Psoas muscle (tissue), 8 donors: ENCODE measurements around the gene FDCSP. TPM values are rescaled to one million over a fixed set of nuclear protein-coding genes. Genes with fewer than 3 reads are reported as not detected.
"Not testable (repeated sequence)": the region's sequence is repeated elsewhere in the genome, so short reads cannot be mapped to it uniquely, and the experiment has no call there.

Source experiments
- ATAC-seq, 4 donors: fragments of 200-7000 bp; cut with Tn5 transposase; one replicate each; pipeline ENCODE4 v1.9.1; 2020; ENCODE audit warnings: moderate library complexity in 3 of 4, mild to moderate bottlenecking in 2 of 4
- DNase-seq, 2 donors: peaks; one replicate each; pipeline ENCODE4 v3.0.0-alpha.2; 2020
- H3K27ac ChIP-seq: fragments of 200-600 bp; one replicate; pipeline ENCODE4 v1.8.0; 2022
- H3K27me3 ChIP-seq, 3 donors: fragments of 200-600 bp in 1 of 3; one replicate each; pipeline versions ENCODE4 v1.6.1 to v1.8.0; 2013 to 2022; ENCODE audit warnings: low read length in 2 of 3, mild to moderate bottlenecking in 2 of 3, moderate library complexity in 1 of 3; ENCODE audit not compliant: insufficient read depth in 3 of 3
- H3K36me3 ChIP-seq, 2 donors: fragments of 200-600 bp in 1 of 2; one replicate each; pipeline versions ENCODE4 v1.6.1 to v1.8.0; 2013 to 2022; ENCODE audit warnings: low read depth in 1 of 2, mild to moderate bottlenecking in 1 of 2, moderate library complexity in 1 of 2; ENCODE audit not compliant: insufficient read depth in 1 of 2
- H3K4me1 ChIP-seq: fragments of 200-600 bp; one replicate; pipeline ENCODE4 v1.8.0; 2022
- H3K4me3 ChIP-seq: fragments of 200-600 bp; one replicate; pipeline ENCODE4 v1.8.0; 2022; ENCODE audit warnings: mild to moderate bottlenecking
- H3K9me3 ChIP-seq: fragments of 200-600 bp; one replicate; pipeline ENCODE4 v1.8.0; 2022
- whole genome bisulfite sequencing, 3 donors: extraction: QIAGEN DNeasy Blood & Tissue Kit; methylation state at CpG; one replicate each; pipeline versions ENCODE4 v1.1.6 to v1.1.7; 2013; 5-methylcytosine and 5-hydroxymethylcytosine counted together
- intact Hi-C, 2 donors: fragments of 100-400 bp; cut with DNase I; formaldehyde crosslinking; loops; one replicate each; pipeline versions ENCODE4 v1.11.0 to v1.14.2; 2022
- polyA plus RNA-seq, 3 donors: library from polyadenylated mRNA; stranded (reverse); fragments of 200-250 nt; gene quantifications; one replicate each; pipeline ENCODE4 v1.2.3, GENCODE V29; 2013
- total RNA-seq, 4 donors: library from RNA; stranded (reverse); fragmentation: NEBNext Ultra II Directional in 2 of 4; extraction: Animal tissue kit (Norgen Biotek cat#: 25700) in 2 of 4; gene quantifications; one replicate each; pipeline versions ENCODE4 v1.2.1 to v1.2.4, GENCODE V29; 2021 to 2023
- TF ChIP-seq, protein P1 (sequence below): fragments of 200-600 bp; IDR thresholded peaks from one replicate; pipeline ENCODE4 v1.8.0; 2022; ENCODE audit warnings: antibody characterized with exemption
- donor health status: healthy with polysubstance abuse.
- donor health status: DM: no; HTN: no; CAD: no; lungs with moderate emphysema.
- donor health status: Bipolar disorder and iron deficiency.
- donor health status: healthy.
- donor health status: DM: yes; HTN: yes; CAD: no.
- donor health status: DM: no; HTN: no; CAD: no.
- donor health status: DM: no; HTN: no; CAD: no.
- donor health status: DM: yes; HTN: yes; CAD: no.

The FDCSP gene
- total and polyA plus RNA-seq, 7 donors: not detected

DNA sequence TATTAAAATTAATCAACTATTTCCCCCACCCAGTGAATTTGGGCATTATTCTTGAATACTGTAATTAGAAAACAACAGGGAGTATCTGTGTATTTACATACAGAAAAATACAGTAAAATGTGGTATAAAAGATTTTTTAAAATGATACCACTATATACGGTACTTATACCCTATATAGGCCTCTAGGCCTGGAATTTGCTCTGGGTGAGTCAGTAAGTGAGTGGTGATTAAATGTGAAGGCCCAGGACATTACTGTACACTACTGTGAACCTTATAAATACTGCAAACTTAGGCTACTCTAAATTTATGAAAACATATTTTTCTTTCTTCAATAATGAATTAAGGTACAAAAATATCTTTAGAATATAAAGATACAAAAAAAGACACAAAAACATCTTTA is 10.2 kb downstream of the FDCSP start:
- DNase-seq (no peak), ATAC-seq (no peak)
- Histone ChIP-seq H3K36me3 (no peaks in the 10 kb centered on the region), H3K9me3 (no peaks in the 10 kb centered on the region), H3K4me3 (no peak overlapping the region), H3K27ac (no peak overlapping the region), H3K4me1 (no peaks in the 10 kb centered on the region), H3K27me3 (no peaks in the 10 kb centered on the region)
- intact Hi-C loops: no loop called here
- TF ChIP-seq, protein P1, sequence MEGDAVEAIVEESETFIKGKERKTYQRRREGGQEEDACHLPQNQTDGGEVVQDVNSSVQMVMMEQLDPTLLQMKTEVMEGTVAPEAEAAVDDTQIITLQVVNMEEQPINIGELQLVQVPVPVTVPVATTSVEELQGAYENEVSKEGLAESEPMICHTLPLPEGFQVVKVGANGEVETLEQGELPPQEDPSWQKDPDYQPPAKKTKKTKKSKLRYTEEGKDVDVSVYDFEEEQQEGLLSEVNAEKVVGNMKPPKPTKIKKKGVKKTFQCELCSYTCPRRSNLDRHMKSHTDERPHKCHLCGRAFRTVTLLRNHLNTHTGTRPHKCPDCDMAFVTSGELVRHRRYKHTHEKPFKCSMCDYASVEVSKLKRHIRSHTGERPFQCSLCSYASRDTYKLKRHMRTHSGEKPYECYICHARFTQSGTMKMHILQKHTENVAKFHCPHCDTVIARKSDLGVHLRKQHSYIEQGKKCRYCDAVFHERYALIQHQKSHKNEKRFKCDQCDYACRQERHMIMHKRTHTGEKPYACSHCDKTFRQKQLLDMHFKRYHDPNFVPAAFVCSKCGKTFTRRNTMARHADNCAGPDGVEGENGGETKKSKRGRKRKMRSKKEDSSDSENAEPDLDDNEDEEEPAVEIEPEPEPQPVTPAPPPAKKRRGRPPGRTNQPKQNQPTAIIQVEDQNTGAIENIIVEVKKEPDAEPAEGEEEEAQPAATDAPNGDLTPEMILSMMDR: no peak
- 36 to 83% (median 72%) methylated on average over 1 of the region's 1 CpG for WGBS, 3 donors

DNA sequence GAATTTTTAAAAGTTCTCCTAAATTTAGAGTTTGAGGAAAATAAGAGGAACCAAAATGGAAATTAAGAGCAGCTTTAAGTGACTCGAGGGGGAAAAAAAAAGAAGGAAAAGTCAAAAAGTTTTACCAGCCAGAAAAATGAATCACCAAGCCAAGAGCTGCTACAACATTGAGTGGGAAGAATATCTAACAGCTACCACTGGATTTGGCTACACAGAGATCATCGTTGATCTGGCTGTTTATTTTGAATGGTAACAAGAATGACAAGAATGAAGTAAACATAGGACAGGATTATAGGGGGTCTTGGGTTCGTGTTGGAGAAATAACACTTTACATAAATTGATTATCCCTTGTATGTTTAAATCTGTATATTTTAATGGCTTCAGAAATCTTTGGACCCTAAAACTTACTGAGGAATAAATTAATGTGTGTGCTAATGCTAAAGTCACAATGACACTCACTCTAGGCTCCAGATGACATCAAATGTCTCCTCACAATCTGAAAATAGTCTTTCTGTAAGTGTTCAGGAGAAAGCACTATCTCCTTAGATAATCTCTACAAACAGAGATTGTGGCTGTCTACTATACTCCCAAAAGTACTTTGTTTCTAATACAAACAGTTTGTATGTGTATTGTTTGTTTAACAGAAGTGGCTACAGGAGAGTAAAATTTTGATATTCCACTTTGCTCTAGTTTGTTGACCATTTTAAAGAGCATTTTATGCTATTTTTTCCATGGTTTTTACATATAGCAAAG is 13.4 kb downstream of the FDCSP start:
- intact Hi-C loops: no loop called here
- WGBS, 3 donors: 43 to 51% (median 46%) methylated on average over 3 of the region's 3 CpGs
- Histone ChIP-seq H3K36me3 (no peaks in the 10 kb centered on the region), H3K27ac (no peak overlapping the region), H3K4me1 (no peaks in the 10 kb centered on the region), H3K4me3 (no peak overlapping the region), H3K27me3 (no peaks in the 10 kb centered on the region), H3K9me3 (no peaks in the 10 kb centered on the region)
- ATAC-seq (no peak), DNase-seq (no peak)
- TF ChIP-seq, protein P1: no peak

DNA sequence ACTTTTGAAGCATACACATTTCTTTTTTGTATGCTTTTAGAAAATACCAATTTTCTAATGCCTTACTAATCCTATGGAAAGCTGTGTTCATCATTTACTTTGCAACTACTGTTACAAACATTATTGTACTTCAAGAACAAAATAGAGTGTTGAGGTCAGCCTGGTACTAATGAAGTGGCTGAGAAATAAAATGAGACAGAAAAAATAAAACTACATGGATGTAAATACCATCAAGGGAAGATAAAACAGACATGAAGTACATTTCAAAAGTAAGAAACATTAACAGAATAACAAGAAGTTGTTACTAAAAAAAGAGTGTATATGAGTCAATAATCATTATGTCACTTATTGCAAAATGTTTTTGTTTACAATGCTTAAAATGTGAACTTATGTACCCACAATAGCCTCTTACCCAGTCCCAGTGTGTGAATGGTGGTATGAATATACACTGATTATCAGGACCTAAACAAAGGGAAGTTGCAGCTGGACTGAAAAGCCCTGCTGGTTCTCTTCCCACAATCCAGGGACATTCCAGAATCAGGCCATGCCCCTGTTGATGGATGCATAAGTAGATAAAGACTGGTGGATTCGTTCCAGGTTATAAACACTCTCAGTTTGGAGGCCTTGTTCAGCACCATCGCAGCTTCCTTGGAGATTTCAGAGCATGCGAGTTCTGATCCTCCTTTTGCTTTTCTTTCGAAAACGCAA is 14.1 kb downstream of the FDCSP start:
- H3K4me3 ChIP-seq: no peak overlapping the region
- intact Hi-C loops: no loop called here
- H3K9me3 ChIP-seq: no peaks in the 10 kb centered on the region
- WGBS, 3 donors: 55 to 65% (median 64%) methylated on average over 5 of the region's 5 CpGs
- no peaks in the 10 kb centered on the region for H3K4me1 ChIP-seq
- no peak for DNase-seq
- ATAC-seq: no peak
- no peaks in the 10 kb centered on the region for H3K36me3 ChIP-seq
- no peaks in the 10 kb centered on the region for H3K27me3 ChIP-seq
- H3K27ac ChIP-seq: no peak overlapping the region
- TF ChIP-seq, protein P1: no peak

DNA sequence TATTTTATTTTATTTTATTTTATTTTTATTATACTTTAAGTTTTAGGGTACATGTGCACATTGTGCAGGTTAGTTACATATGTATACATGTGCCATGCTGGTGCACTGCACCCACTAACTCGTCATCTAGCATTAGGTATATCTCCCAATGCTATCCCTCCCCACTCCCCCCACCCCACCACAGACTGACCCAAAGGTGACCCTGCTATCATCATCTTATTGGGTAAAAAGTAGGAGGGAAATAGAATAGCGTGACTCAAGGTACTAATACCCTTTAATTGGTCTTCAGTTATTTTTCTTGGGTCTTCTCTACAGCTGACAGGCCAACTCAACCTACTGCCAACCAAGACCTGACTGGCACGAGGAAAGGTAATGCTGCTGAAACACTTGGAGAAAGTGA is 16.4 kb downstream of the FDCSP start, which contains the start of gene CSN3:
TSS of gene CSN3 (plus strand) at position 301 of the 400 bp plus-strand sequence. CDS start 2,223 bp downstream, outside the sequence.
- H3K27me3 ChIP-seq, H3K4me1 ChIP-seq, H3K27ac ChIP-seq, H3K36me3 ChIP-seq, H3K9me3 ChIP-seq, ATAC-seq, intact Hi-C loops, H3K4me3 ChIP-seq, DNase-seq: not testable (repeated sequence)
- WGBS, 3 donors: 75 to 81% (median 77%) methylated on average over 2 to 3 of the region's 3 CpGs

DNA sequence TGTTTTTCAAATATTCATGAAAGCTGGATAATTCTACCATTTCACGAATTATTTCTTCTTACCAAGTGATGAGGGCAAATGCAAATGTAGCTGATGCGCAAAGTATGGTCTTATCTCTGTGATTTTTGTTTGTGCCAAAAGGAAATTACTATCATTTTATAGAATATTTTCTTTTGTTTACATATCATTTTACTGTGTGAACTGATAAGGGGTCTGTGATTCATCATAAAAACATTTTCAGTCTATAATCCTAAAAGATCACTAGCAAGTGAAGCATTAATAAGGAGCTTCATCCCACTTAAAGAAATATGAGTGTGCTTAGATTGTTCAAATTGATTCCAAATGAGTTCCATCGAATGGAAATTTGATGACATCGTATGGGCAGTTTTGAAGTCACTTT is 17.2 kb downstream of the FDCSP start:
- Histone ChIP-seq H3K4me1 (no peaks in the 10 kb centered on the region), H3K9me3 (no peaks in the 10 kb centered on the region), H3K27ac (no peak overlapping the region), H3K27me3 (no peaks in the 10 kb centered on the region), H3K36me3 (no peaks in the 10 kb centered on the region), H3K4me3 (no peak overlapping the region)
- intact Hi-C loops: no loop called here
- DNase-seq: no peak
- ATAC-seq: no peak
- WGBS, 3 donors: 74 to 92% (median 80%) methylated on average over 4 of the region's 4 CpGs
- TF ChIP-seq, protein P1: no peak
